SU-DHL-6 (cell line): Measurements from ENCODE around the gene ZNF23.

Experiments
- H2AFZ ChIP-seq: fragments of 200-600 bp; sonication (generic); 2 replicates; pipeline ENCODE4 v1.6.1; 2014; ENCODE audit warnings: low read depth, mild to moderate bottlenecking, moderate library complexity, mixed read lengths, antibody characterized with exemption, low read length; ENCODE audit not compliant: severe bottlenecking
- H3F3A ChIP-seq: fragments of 200-600 bp; shearing (Covaris generic); 2 replicates; pipeline ENCODE4 v1.6.0; 2016; ENCODE audit warnings: antibody characterized with exemption, mild to moderate bottlenecking; ENCODE audit not compliant: insufficient read depth
- H3K27ac ChIP-seq: fragments of 200-600 bp; sonication (generic); 2 replicates; pipeline ENCODE4 v1.5.1; 2016; ENCODE audit warnings: low read depth, mild to moderate bottlenecking, low read length, moderate library complexity, mixed read lengths
- H3K27me3 ChIP-seq: fragments of 200-600 bp; sonication (generic), shearing (Covaris generic); 2 replicates; pipeline ENCODE4 v1.6.0; 2014; ENCODE audit warnings: mild to moderate bottlenecking, low read length
- H3K36me3 ChIP-seq: fragments of 200-600 bp; sonication (generic); 2 replicates; pipeline ENCODE4 v1.6.1; 2014; ENCODE audit warnings: mild to moderate bottlenecking, low read length, mixed read lengths
- H3K4me2 ChIP-seq: fragments of 300-600, 200-600 bp; shearing (Covaris generic), sonication (generic); 2 replicates; pipeline ENCODE4 v1.6.0; 2014; ENCODE audit warnings: low read length, low read depth, mild to moderate bottlenecking; ENCODE audit not compliant: poor library complexity, severe bottlenecking
- H3K4me3 ChIP-seq: fragments of 200-600 bp; sonication (generic); 2 replicates; pipeline ENCODE4 v1.5.1; 2014; ENCODE audit warnings: antibody characterized with exemption, low read length, mild to moderate bottlenecking, mixed read lengths; ENCODE audit not compliant: insufficient read depth, poor library complexity, severe bottlenecking
- H3K79me2 ChIP-seq: fragments of 200-600 bp; sonication (generic); 2 replicates; pipeline ENCODE4 v1.6.1; 2014; ENCODE audit warnings: mild to moderate bottlenecking, low read length, moderate library complexity; ENCODE audit not compliant: insufficient read depth
- H3K9ac ChIP-seq: fragments of 200-600 bp; sonication (generic); 2 replicates; pipeline ENCODE4 v1.7.0; 2014; ENCODE audit warnings: mild to moderate bottlenecking, low read length
- H3K9me2 ChIP-seq: fragments of 200-600 bp; sonication (generic); replicated peaks from 2 replicates; pipeline ENCODE4 v1.6.1; 2014; ENCODE audit warnings: low read length; ENCODE audit not compliant: insufficient read depth
- H3K9me3 ChIP-seq: fragments of 200-600 bp; sonication (generic); 2 replicates; pipeline ENCODE4 v1.6.1; 2014; ENCODE audit warnings: low read length, mixed read lengths; ENCODE audit not compliant: insufficient read depth
- H4K20me1 ChIP-seq: fragments of 200-600 bp; sonication (generic); 2 replicates; pipeline ENCODE4 v1.6.1; 2014; ENCODE audit warnings: low read depth, mild to moderate bottlenecking, antibody characterized with exemption, low read length, moderate library complexity, mixed read lengths
- EZH2phosphoT487 ChIP-seq: fragments of 200-600 bp; sonication (generic), shearing (Covaris generic); conservative IDR thresholded peaks from 2 replicates; pipeline ENCODE4 v1.6.1; 2018; ENCODE audit warnings: mild to moderate bottlenecking, antibody characterized with exemption, low read length, moderate library complexity, mixed read lengths
- TF ChIP-seq, protein P1 (sequence below): fragments of 200-600 bp; sonication (generic); IDR thresholded peaks from one replicate; pipeline ENCODE4 v1.5.1; 2017; ENCODE audit warnings: antibody characterized with exemption, mild to moderate bottlenecking, low read length, moderate library complexity; ENCODE audit not compliant: insufficient read depth, poor library complexity, severe bottlenecking

The ZNF23 gene

DNA sequence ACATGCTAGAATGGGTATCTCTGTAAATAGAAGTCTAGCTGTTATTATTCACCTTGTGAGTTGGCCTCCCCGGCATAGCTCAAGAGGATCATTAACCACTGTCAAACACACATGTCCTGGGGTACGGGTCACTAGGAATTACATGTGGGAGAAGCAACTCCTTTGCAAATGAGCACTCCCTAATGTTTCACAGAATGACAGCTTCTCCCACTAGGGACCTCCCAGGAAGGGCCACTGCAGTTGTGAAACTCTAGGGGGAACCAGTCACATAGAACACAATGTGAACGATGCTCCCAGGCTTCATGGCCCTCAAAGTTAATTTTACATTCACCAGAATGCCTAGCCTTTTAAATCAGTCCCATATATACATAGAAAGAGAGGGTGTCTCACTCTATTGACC lies 39.5 kb upstream of the ZNF23 start:
- Histone ChIP-seq H3K9ac (no peak overlapping the region), H2AFZ (no peak overlapping the region), H3K9me3 (no peaks in the 10 kb centered on the region), H3K27me3 (no peaks in the 10 kb centered on the region), H3K79me2 (no peaks in the 10 kb centered on the region), H3K4me2 (no peak overlapping the region), H3K9me2 (no peaks in the 10 kb centered on the region), H3F3A (no peaks in the 10 kb centered on the region), H4K20me1 (no peaks in the 10 kb centered on the region), H3K4me3 (no peak overlapping the region), H3K36me3 (no peaks in the 10 kb centered on the region), H3K27ac (no peak overlapping the region)
- TF ChIP-seq EZH2phosphoT487 = no peak
- TF ChIP-seq, protein P1, sequence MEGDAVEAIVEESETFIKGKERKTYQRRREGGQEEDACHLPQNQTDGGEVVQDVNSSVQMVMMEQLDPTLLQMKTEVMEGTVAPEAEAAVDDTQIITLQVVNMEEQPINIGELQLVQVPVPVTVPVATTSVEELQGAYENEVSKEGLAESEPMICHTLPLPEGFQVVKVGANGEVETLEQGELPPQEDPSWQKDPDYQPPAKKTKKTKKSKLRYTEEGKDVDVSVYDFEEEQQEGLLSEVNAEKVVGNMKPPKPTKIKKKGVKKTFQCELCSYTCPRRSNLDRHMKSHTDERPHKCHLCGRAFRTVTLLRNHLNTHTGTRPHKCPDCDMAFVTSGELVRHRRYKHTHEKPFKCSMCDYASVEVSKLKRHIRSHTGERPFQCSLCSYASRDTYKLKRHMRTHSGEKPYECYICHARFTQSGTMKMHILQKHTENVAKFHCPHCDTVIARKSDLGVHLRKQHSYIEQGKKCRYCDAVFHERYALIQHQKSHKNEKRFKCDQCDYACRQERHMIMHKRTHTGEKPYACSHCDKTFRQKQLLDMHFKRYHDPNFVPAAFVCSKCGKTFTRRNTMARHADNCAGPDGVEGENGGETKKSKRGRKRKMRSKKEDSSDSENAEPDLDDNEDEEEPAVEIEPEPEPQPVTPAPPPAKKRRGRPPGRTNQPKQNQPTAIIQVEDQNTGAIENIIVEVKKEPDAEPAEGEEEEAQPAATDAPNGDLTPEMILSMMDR = no peak

DNA sequence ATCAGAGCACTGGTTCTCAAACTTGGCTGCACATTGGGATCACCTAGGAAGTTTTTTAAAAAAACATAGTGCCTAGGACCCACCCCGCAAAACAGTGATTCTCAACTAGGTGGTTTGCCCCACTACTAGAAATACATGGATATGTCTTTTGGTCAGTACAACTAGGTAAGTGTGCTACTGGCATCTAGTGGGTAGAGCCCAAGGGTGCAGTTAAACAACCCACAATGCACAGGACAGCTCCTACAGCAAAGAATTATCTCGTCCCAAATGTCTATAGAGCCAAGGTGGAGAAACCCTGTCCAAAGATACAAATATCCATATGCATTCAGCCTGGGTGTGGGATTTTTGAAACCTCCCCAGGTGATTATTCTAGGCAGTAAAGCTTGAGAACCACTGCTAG lies 38.9 kb upstream of the ZNF23 start:
- no peak overlapping the region for H3K9ac ChIP-seq
- no peaks in the 10 kb centered on the region for H3K9me2 ChIP-seq
- no peak for TF ChIP-seq EZH2phosphoT487
- TF ChIP-seq, protein P1 = no peak
- no peaks in the 10 kb centered on the region for H4K20me1 ChIP-seq
- H3K4me3 ChIP-seq = no peak overlapping the region
- no peak overlapping the region for H3K4me2 ChIP-seq
- no peaks in the 10 kb centered on the region for H3F3A ChIP-seq
- H3K9me3 ChIP-seq = no peaks in the 10 kb centered on the region
- H3K27me3 ChIP-seq = no peaks in the 10 kb centered on the region
- no peak overlapping the region for H2AFZ ChIP-seq
- H3K79me2 ChIP-seq = no peaks in the 10 kb centered on the region
- H3K27ac ChIP-seq = no peak overlapping the region
- H3K36me3 ChIP-seq = no peaks in the 10 kb centered on the region

DNA sequence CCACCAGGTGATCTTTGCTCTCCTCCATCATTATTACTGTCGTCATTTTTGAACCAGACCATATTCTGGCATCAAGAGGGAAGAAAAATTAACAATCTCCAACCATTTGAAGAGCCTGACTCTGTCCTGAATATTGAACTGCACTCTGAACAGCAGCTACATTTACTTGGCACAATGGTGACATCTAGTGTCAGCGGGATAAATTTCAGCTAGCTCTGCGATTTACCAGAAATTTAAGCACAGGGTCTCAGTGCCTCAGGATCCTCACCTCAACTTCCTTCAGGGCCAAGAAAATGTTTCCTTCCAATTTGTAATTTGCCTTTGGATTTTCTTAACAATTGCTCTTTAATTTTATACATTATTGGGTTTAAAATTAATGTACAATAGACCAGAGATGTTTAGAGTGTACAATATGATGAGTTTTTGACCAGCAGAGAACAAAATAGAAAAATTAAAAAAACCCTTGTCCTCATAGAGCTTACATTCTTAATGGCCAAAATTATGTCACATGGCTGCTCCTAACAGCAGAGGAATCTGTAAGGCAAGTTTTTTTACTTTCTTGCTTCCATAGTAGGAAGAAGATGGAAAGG lies 37.8 kb upstream of the ZNF23 start:
- Histone ChIP-seq H3K9ac (no peak overlapping the region), H3K79me2 (no peaks in the 10 kb centered on the region), H2AFZ (no peak overlapping the region), H3K9me2 (no peaks in the 10 kb centered on the region), H3K27me3 (no peaks in the 10 kb centered on the region), H3K27ac (no peak overlapping the region), H3K9me3 (no peaks in the 10 kb centered on the region), H3K36me3 (no peaks in the 10 kb centered on the region), H3K4me3 (no peak overlapping the region), H4K20me1 (no peaks in the 10 kb centered on the region), H3F3A (no peaks in the 10 kb centered on the region), H3K4me2 (no peak overlapping the region)
- TF ChIP-seq EZH2phosphoT487 = no peak
- TF ChIP-seq, protein P1 = peak; percentile 56
